SK-N-DZ (cell line): Measurements from ENCODE around the gene CR1L.

Source experiments
- small RNA-seq, 2 experiments: library from RNA; depleted of rRNA; stranded (forward); fragments of <200 nt; gene quantifications; one replicate each; pipeline ENCODE3, GENCODE V24; 2014

CR1L gene

Small RNAs within 50 kb of the gene (small RNA-seq; reads per million reads assigned to genes)
- 0 reads per million in 2 experiments for gene RNA5SP534
